Measurements from ENCODE around the gene SKP1.
A peak's percentile ranks its signal among the peaks of the same experiment; 100 is the strongest.
"Not testable (repeated sequence)": the region's sequence is repeated elsewhere in the genome, so short reads cannot be mapped to it uniquely, and the experiment has no call there.

SKP1 gene

DNA sequence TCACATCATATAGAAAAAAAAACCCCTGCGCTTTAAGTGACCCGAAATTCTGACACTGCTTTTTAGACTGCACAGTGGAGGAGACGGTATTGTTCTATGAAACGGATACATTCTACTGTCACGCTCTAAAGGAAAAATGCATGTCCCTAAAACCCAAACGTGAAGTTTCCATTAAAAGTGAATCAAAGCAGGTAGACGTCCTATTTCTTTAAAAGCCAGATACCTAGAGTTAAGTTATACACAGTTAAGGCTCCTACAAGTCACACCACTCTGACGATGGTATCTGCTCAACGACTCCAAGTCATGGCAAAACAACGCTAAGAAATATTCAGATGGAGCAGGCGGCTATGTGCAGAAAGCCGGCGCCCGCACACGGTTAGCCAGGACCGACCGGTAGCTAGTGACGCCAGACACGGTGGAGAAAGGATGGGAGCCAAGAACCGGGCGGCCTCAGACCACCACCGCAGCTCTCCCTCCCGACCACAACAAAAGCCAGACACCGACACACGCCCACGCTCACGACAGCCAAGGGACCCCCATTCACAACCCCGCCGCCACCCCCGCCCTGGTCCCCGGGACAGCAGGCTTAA is 734 bp downstream of the SKP1 start:
- DNase-seq = peak; percentile 63

DNA sequence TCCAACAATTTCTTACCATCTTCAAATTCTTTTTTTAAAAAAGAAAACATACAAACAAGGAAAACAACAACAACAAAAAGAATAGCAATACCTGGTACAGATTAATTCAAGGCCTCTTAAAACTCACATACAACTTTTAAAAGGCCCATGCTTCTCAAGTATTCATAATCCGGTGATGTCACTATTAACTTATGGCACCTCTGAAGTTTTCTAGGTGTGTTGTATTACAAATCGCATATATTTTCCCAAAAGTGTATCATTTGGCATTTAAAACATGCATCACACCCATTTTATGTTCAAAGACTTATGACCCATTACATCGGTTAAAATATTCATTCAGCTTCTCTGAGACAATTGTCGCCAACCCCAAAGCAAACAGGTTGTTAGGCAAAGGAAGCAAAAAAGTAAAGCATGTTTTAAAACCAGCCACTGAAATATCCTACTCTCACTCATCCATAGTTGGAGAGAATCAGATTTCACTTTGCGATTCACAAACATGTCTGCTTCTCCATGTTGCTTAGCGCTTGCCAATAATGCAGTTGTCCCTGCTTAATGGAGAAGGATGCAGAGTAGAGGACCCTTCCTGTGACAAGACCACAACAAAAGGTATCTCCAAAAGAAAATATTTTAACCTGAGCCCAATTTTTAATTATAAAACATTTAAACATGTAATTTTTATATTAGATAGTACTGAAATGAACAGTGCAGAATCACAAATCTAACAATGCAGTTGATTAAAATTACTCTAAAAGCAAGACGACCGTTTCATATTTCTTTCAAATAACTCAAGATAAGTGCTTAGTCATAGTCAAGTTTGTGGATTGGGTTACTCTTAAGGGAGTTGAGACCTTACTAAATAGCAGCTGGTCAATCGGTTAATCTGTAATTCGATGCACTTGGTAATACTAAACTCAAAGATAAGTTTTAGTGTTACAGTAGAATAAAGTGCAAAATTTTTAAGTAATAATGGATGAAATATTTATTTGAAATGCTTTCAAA is 1.6 kb downstream of the SKP1 start:
- DNase-seq = no peak

GRCh38 chr5:134171972-134172371 is 4.8 kb downstream of the SKP1 start:
- DNase-seq = no peak

- no peak for DNase-seq
Observed at GRCh38 chr5:134162592-134162991, 14.2 kb downstream of the SKP1 start.

GRCh38 chr5:134161513-134162395 is 15.0 kb downstream of the SKP1 start:
- DNase-seq = no peak

DNA sequence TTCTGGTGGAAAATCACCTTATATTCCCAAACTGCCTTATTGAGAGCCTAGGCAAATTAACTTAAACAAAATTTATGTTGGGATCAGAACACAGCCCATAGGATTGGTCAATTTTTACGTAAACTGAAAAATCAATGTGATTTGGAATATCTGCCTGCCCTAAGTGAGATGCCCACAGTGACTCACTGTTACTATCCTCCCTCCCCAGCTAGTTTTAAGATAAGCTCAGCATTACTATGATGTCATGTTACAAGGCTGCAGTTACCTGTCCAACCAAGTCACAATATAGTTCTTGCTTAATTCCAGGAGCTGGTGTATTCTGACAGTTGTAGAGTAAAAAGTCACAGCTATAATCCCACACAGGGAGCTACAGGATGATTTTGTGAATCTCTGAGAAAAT is 23.1 kb downstream of the SKP1 start:
- DNase-seq = no peak

GRCh38 chr5:134153241-134153640 is 23.5 kb downstream of the SKP1 start:
- DNase-seq = no peak

- DNase-seq = not testable (repeated sequence)
Observed at GRCh38 chr5:134152173-134152832, 24.4 kb downstream of the SKP1 start.

GRCh38 chr5:134151723-134152122 is 25.0 kb downstream of the SKP1 start:
- no peak for DNase-seq

DNA sequence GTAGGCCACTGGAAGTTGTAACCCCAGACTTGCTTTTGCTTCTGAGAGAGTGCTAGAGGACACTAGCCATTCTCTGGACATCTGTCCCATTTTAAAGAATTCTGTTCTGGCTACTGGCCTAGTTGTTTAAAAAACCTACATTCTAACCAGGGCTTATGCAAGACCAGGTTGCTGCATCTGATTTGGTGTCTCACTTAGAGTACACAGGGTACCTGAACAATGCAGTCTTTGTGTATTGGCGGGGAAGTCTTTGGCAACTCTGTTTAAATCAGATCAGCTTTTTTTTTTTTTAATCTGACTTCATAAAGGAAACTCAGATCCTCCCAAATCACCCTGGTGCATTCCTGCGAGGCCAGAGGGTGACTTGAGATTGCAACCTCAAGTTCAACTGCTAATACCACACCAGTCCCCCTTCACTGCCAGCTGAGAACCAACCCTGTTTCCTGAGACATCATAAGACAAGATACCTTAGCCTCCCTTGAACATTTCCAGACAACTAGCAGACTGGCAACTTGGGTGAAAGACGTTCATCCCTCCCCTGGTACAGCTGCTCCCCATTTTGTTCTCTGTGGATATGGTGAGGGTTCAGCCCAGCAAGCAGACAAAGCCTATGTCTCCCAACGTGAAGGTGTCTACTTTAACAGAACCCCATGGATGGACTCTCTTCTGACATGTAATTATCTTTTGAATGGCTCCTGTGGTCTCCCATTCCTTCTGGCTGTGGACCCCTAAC is 27.0 kb downstream of the SKP1 start:
- DNase-seq = no peak

- DNase-seq = no peak
Observed at GRCh38 chr5:134148986-134149539, 27.7 kb downstream of the SKP1 start.

GRCh38 chr5:134148316-134148715 is 28.4 kb downstream of the SKP1 start:
- no peak for DNase-seq

DNA sequence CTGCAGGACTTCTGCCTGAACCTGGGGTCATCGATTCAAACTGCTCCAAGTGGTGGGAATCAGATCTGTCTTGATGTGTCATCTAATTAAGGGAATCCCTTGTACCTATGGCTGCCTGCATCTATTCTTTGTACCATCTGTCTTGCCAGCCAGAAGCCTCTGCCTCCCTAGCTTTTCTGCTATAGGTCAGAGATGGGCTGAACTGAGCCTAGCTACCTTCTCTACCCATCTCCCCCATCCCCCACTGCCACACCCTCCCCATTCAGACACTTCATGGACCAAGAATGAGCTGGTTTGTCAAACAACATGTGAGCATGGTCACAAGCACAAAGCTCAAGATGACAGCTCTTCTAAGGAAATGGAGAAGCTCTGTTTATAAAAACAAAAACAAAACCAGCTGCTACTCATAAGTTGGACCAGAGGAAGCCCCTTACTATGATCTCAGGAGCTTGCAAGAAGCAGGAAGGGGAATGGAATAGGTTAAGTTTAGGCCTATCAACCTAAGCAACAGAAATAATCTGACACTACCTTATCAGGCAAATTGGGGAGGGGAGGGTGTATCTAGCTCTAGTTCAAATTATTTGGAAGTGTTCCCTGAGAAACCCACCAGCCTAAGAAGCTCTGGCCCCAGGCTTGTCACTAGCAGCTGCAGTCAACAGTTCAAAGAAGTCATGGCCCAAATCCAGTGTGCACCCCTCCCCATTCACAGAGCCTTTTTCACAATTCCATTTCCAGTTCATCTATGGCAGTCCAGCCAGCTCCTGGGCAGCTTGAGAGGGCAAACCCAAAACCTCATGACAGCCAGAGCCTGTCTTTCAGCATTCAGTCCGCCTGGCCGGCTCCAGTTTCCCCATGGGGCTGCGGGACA is 29.9 kb downstream of the SKP1 start:
- DNase-seq = no peak

GRCh38 chr5:134145779-134146581 is 30.8 kb downstream of the SKP1 start:
- DNase-seq = peak; percentile 85

- DNase-seq = no peak
Observed at GRCh38 chr5:134145041-134145757, 31.6 kb downstream of the SKP1 start.

DNA sequence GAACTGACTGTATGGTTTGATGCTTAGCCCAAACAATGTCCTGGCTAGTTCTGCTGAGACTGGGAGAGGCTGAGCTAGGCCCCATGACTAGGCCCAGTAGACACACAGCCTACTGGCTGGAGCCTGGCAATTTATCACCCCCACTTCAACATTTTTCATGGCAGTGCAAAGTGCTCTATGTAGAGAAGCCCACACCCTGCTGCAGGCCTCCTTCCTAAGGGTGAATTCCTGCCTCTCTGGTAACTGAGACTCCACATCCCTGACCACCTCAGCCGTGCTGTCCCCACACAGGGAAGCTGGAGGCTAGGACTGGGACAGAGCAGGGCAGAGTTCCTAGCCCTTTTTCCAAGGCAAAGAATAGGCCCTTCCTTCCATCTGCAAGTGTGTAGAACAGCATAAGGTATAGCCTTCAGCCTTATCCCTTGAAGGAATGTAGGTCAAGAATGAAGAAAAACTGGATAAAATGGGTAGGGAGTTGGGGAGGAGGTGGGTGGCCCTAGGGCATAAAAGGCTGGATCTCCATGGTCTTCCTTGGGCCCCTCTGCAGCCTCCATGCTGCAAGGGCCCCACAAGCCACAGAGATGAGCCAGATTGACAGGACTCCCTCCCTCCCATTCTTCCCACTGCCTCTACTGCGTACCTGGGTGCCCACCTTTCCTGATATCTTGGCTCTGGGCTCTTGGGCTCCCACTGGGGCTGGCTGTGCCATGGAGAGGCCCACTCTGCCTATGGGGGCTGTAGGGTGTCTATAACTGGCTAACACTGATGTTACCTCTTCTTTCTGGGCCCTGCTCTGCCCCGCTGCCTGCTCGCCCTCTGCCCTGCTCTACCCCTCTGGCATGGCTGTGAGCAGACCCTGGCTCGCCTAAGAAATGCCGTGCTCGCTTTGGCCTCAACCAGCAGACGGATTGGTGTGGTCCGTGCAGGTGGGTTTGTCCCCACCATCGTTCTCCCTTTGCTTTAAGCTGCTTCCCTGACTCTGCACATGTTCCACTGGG is 32.5 kb downstream of the SKP1 start:
- no peak for DNase-seq

DNA sequence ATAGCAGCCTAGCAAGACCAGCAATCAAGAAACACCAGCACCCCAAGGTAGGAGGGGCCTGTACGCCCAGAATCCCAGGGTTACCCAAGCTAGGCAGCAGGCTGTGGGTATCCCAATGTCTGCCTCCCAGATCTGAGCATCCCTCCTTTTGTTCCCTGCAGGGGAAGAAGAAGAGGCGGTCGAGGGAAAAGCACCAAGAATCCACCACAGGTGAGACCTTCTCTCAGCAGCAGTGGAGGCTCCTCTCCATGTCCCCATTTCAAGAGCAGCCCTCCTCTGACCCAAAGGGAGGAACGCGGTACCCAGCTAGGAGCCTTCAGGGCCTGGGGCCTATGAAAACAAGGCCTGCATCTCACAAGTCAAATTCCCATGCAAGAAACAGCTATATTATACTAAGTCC is 33.3 kb downstream of the SKP1 start:
- no peak for DNase-seq

DNA sequence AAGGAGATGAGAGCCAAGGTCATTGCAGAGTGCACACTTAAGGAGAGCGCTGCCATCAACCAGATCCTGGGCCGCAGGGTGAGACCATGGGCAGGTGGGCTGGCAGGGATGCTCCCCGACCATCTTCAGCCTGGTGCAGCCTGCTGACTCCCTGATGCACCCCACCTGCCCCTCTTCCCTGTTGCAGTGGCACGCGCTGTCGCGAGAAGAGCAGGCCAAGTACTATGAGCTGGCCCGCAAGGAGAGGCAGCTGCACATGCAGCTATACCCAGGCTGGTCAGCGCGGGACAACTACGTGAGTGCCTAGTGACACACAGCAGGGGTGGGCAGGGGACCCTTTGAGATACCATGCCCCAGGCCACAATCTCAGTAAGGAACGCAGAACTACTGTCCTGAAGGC is 33.9 kb downstream of the SKP1 start:
- no peak for DNase-seq

Data from CD4-positive, alpha-beta T cell treated with Interleukin-17A for 1 hour (primary cell).